Mesenchymal stem cell (in vitro differentiated cells and primary cell): ENCODE data around the gene SRMS.
A peak's percentile ranks its signal among the peaks of the same experiment; 100 is the strongest.

Experiments
- DNase-seq: peaks from one replicate; pipeline ENCODE4 v3.0.0-alpha.2; 2013
- H2AFZ ChIP-seq: one replicate; pipeline ENCODE4 v1.6.1; 2013; ENCODE audit warnings: low read depth, mild to moderate bottlenecking, control low read depth, inconsistent platforms, low read length, moderate library complexity
- H2AK5ac ChIP-seq: 2 replicates; pipeline ENCODE4 v1.6.1; 2013; ENCODE audit warnings: low read length, moderate library complexity, mild to moderate bottlenecking, inconsistent platforms; ENCODE audit not compliant: severe bottlenecking
- H2BK120ac ChIP-seq: one replicate; pipeline ENCODE4 v1.6.1; 2013; ENCODE audit warnings: low read depth, mild to moderate bottlenecking, inconsistent platforms, low read length, moderate library complexity
- H2BK12ac ChIP-seq, 2 experiments: one replicate each; pipeline ENCODE4 v1.6.1; 2013; ENCODE audit warnings: inconsistent platforms in 2 of 2, low read length in 2 of 2, mild to moderate bottlenecking in 2 of 2, moderate library complexity in 2 of 2, control low read depth in 1 of 2
- H2BK15ac ChIP-seq: one replicate; pipeline ENCODE4 v1.6.1; 2013; ENCODE audit warnings: mild to moderate bottlenecking, low read depth, inconsistent platforms; ENCODE audit not compliant: poor library complexity, severe bottlenecking
- H2BK5ac ChIP-seq: 2 replicates; pipeline ENCODE4 v1.6.1; 2013; ENCODE audit warnings: low read depth, mild to moderate bottlenecking, low read length, control low read depth, inconsistent platforms; ENCODE audit not compliant: poor library complexity, severe bottlenecking
- H3K14ac ChIP-seq, 2 experiments: one replicate each; pipeline ENCODE4 v1.6.1; 2013; ENCODE audit warnings: inconsistent platforms in 2 of 2, low read length in 2 of 2, control low read depth in 1 of 2, mild to moderate bottlenecking in 1 of 2, moderate library complexity in 1 of 2
- H3K18ac ChIP-seq, 2 experiments: one replicate each; pipeline ENCODE4 v1.6.1; 2013; ENCODE audit warnings: inconsistent platforms in 2 of 2, low read length in 2 of 2, control low read depth in 1 of 2, low read depth in 1 of 2, mild to moderate bottlenecking in 1 of 2
- H3K23ac ChIP-seq, 2 experiments: one replicate each; pipeline ENCODE4 v1.6.1; 2013; ENCODE audit warnings: inconsistent platforms in 2 of 2, low read length in 2 of 2, mild to moderate bottlenecking in 2 of 2, moderate library complexity in 2 of 2, control low read depth in 1 of 2
- H3K27ac ChIP-seq: 2 replicates; pipeline ENCODE4 v1.5.1; 2013; ENCODE audit warnings: mild to moderate bottlenecking, moderate library complexity, low read length, control low read depth, inconsistent platforms; ENCODE audit not compliant: poor library complexity, severe bottlenecking
- H3K27me3 ChIP-seq, 2 experiments: 2 replicates each; pipeline versions ENCODE4 v1.6.1 to v1.7.0; 2013; ENCODE audit warnings: low read length in 2 of 2, mild to moderate bottlenecking in 2 of 2, moderate library complexity in 2 of 2, control low read depth in 1 of 2, inconsistent platforms in 1 of 2; ENCODE audit not compliant: control insufficient read depth in 1 of 2, insufficient read depth in 1 of 2
- H3K36me3 ChIP-seq, 2 experiments: 2 replicates each; pipeline versions ENCODE4 v1.6.1 to v1.7.0; 2013; ENCODE audit warnings: low read length in 2 of 2, control low read depth in 1 of 2, inconsistent platforms in 1 of 2, low read depth in 1 of 2, mild to moderate bottlenecking in 1 of 2; ENCODE audit not compliant: insufficient read depth in 2 of 2, control insufficient read depth in 1 of 2
- H3K4ac ChIP-seq, 2 experiments: one replicate each; pipeline ENCODE4 v1.6.1; 2013; ENCODE audit warnings: inconsistent platforms in 2 of 2, low read length in 2 of 2, mild to moderate bottlenecking in 2 of 2, moderate library complexity in 2 of 2, control low read depth in 1 of 2, low read depth in 1 of 2
- H3K4me1 ChIP-seq: 2 replicates; pipeline ENCODE4 v1.6.1; 2013; ENCODE audit warnings: low read depth, low read length, control low read depth; ENCODE audit not compliant: control insufficient read depth, insufficient read depth
- H3K4me2 ChIP-seq: 2 replicates; pipeline ENCODE4 v1.6.1; 2013; ENCODE audit warnings: low read length, mild to moderate bottlenecking, inconsistent platforms; ENCODE audit not compliant: poor library complexity, severe bottlenecking
- H3K4me3 ChIP-seq, 2 experiments: 2 replicates each; pipeline versions ENCODE4 v1.5.1 to v1.7.0; 2013; ENCODE audit warnings: low read length in 2 of 2, mild to moderate bottlenecking in 2 of 2, control low read depth in 1 of 2, low read depth in 1 of 2; ENCODE audit not compliant: insufficient read depth in 1 of 2
- H3K79me1 ChIP-seq: replicated peaks from 2 replicates; pipeline ENCODE4 v1.6.1; 2013; ENCODE audit warnings: mild to moderate bottlenecking, control low read depth, low read length, inconsistent platforms; ENCODE audit not compliant: poor library complexity, severe bottlenecking
- H3K9ac ChIP-seq: 2 replicates; pipeline ENCODE4 v1.7.0; 2013; ENCODE audit warnings: mild to moderate bottlenecking, low read length, moderate library complexity
- H3K9me3 ChIP-seq: 2 replicates; pipeline ENCODE4 v1.7.0; 2013; ENCODE audit warnings: mild to moderate bottlenecking, low read length; ENCODE audit not compliant: control insufficient read depth
- H4K8ac ChIP-seq: one replicate; pipeline ENCODE4 v1.6.1; 2013; ENCODE audit warnings: inconsistent platforms, mild to moderate bottlenecking, low read length, moderate library complexity
- H4K91ac ChIP-seq: one replicate; pipeline ENCODE4 v1.6.1; 2013; ENCODE audit warnings: mild to moderate bottlenecking, low read length, inconsistent platforms
- WGBS: methylation state at CpG from one replicate; pipeline ENCODE4 v1.1.7; 2013; ENCODE audit warnings: mixed read lengths; 5-methylcytosine and 5-hydroxymethylcytosine counted together

The SRMS gene

GRCh38 chr20:63570281-63571086, 22.9 kb upstream of the SRMS start:
- no peak overlapping the region for H3K23ac ChIP-seq
- H4K8ac ChIP-seq, result no peak overlapping the region
- no peak overlapping the region for H2BK5ac ChIP-seq
- no peak overlapping the region for H3K27ac ChIP-seq
- H3K18ac ChIP-seq, result no peak overlapping the region
- no peak overlapping the region for H3K4me2 ChIP-seq
- peaks cover 47% of the 10 kb centered on the region for H3K4me1 ChIP-seq
- no peaks in the 10 kb centered on the region for H3K27me3 ChIP-seq
- H3K79me1 ChIP-seq, result peaks cover 20% of the 10 kb centered on the region
- 94% methylated on average over 27 of the region's 28 CpGs for WGBS
- H2BK12ac ChIP-seq, result no peak overlapping the region
- H3K4ac ChIP-seq, result no peak overlapping the region
- no peak overlapping the region for H4K91ac ChIP-seq
- H3K14ac ChIP-seq, result no peak overlapping the region
- H2AFZ ChIP-seq, result no peak overlapping the region
- no peak overlapping the region for H2BK15ac ChIP-seq
- no peak overlapping the region for H3K4me3 ChIP-seq
- peaks cover 13 to 61% of the 10 kb centered on the region in 2 experiments for H3K36me3 ChIP-seq
- H2BK120ac ChIP-seq, result no peak overlapping the region
- H3K9me3 ChIP-seq, result no peaks in the 10 kb centered on the region
- H2AK5ac ChIP-seq, result no peak overlapping the region
- no peak for DNase-seq
- H3K9ac ChIP-seq, result no peak overlapping the region

- no peak overlapping the region for H3K14ac ChIP-seq
- H2BK5ac ChIP-seq, result no peak overlapping the region
- no peak overlapping the region for H2AFZ ChIP-seq
- H3K4ac ChIP-seq, result no peak overlapping the region
- peaks cover 36% of the 10 kb centered on the region for H3K4me1 ChIP-seq
- peaks cover 20% of the 10 kb centered on the region for H3K79me1 ChIP-seq
- H3K27ac ChIP-seq, result no peak overlapping the region
- no peak overlapping the region for H3K4me2 ChIP-seq
- no peak overlapping the region for H3K4me3 ChIP-seq
- no peak overlapping the region for H2BK12ac ChIP-seq
- H3K18ac ChIP-seq, result no peak overlapping the region
- H3K23ac ChIP-seq, result no peak overlapping the region
- no peak overlapping the region for H2AK5ac ChIP-seq
- H3K27me3 ChIP-seq, result no peaks in the 10 kb centered on the region
- H4K8ac ChIP-seq, result peak overlapping the region; percentile 41
- WGBS, result 92% methylated on average over 46 of the region's 46 CpGs
- no peak for DNase-seq
- peaks cover 17 to 73% of the 10 kb centered on the region in 2 experiments for H3K36me3 ChIP-seq
- H2BK120ac ChIP-seq, result no peak overlapping the region
- H3K9me3 ChIP-seq, result no peaks in the 10 kb centered on the region
- H2BK15ac ChIP-seq, result no peak overlapping the region
- H4K91ac ChIP-seq, result peak overlapping the region; percentile 3
- H3K9ac ChIP-seq, result no peak overlapping the region
Measured at GRCh38 chr20:63568986-63569949, 21.7 kb upstream of the SRMS start.

GRCh38 chr20:63568170-63568981, 20.8 kb upstream of the SRMS start:
- Histone ChIP-seq H2BK5ac (no peak overlapping the region), H4K8ac (peak overlapping the region; percentile 28), H3K9ac (no peak overlapping the region), H3K9me3 (no peaks in the 10 kb centered on the region), H3K4me2 (no peak overlapping the region), H3K27me3 (no peaks in the 10 kb centered on the region), H3K36me3 (peaks cover 25 to 82% of the 10 kb centered on the region in 2 experiments), H3K4me3 (no peak overlapping the region), H3K4me1 (peaks cover 33% of the 10 kb centered on the region), H2BK12ac (no peak overlapping the region), H2BK15ac (no peak overlapping the region), H3K79me1 (peaks cover 16% of the 10 kb centered on the region), H3K23ac (no peak overlapping the region), H3K18ac (no peak overlapping the region), H2AFZ (no peak overlapping the region), H3K14ac (no peak overlapping the region), H3K27ac (no peak overlapping the region), H3K4ac (no peak overlapping the region), H2BK120ac (no peak overlapping the region), H2AK5ac (no peak overlapping the region), H4K91ac (no peak overlapping the region)
- no peak for DNase-seq
- 95% methylated on average over 42 of the region's 43 CpGs for WGBS
